Measurements from ENCODE around the gene RGS7. TPM values are rescaled to one million over a fixed set of nuclear protein-coding genes. Genes with fewer than 3 reads are reported as not detected.

Gene RGS7
- total RNA-seq, 4 donors from 2014 or later: 0.47 TPM; not detected in 3

DNA sequence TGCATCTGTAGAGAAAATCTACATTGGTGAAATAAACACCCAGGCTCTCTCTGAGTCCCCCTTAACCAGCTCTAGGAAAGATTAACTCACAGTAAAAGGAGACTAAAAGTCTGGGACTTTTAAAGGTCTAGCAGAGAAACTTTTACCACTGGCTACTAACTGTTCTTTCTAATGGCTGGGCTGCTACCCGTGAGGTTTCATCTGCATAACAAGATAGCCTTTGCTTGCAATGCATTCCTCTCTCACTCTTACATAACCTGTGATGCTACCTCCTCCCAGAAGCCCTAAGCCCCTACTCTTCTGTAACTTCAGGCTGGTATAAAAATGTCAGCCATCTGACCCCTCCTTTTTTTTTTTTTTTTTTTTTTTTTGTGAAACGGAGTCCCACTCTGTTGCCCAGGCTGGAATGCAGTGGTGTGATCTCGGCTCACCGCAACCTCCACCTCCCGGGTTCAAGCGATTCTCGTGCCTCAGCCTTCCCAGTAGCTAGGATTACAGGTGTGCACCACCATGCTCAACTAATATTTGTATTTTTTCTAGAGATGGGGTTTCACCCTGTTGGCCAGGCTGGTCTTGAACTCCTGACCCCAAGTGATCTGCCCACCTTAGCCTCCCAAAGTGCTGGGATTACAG lies 344.2 kb downstream of the RGS7 start:
- TF ChIP-seq, protein P1, sequence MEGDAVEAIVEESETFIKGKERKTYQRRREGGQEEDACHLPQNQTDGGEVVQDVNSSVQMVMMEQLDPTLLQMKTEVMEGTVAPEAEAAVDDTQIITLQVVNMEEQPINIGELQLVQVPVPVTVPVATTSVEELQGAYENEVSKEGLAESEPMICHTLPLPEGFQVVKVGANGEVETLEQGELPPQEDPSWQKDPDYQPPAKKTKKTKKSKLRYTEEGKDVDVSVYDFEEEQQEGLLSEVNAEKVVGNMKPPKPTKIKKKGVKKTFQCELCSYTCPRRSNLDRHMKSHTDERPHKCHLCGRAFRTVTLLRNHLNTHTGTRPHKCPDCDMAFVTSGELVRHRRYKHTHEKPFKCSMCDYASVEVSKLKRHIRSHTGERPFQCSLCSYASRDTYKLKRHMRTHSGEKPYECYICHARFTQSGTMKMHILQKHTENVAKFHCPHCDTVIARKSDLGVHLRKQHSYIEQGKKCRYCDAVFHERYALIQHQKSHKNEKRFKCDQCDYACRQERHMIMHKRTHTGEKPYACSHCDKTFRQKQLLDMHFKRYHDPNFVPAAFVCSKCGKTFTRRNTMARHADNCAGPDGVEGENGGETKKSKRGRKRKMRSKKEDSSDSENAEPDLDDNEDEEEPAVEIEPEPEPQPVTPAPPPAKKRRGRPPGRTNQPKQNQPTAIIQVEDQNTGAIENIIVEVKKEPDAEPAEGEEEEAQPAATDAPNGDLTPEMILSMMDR (IDR thresholded peaks at IDR 0.05): no peak
- DNase-seq (ENCODE audit: low spot score): no peak
- no peak for ATAC-seq (ENCODE audit: low FRiP score)

DNA sequence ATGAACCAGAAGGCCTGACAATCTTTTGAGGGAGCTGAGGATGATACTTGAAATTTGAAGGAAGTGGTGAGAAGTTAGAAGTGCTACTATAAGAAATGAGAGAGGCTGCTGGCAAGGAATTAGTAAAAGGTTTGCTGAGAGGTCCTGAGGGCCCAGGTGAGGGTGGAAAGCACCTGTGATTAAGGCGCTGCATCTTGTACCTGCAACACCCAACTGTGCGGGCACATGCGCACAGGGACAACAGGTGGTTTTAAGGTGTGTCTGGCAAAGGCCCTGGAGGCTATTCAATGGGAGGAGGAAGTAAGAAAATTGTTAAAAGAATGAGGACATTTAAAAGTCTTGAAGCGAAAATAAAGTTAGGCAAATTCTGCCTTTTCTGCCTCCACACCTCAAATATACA lies 349.3 kb downstream of the RGS7 start:
- ATAC-seq (ENCODE audit: low FRiP score) (no peak), DNase-seq (ENCODE audit: low spot score) (no peak)
- TF ChIP-seq, protein P1 (IDR thresholded peaks at IDR 0.05): no peak

DNA sequence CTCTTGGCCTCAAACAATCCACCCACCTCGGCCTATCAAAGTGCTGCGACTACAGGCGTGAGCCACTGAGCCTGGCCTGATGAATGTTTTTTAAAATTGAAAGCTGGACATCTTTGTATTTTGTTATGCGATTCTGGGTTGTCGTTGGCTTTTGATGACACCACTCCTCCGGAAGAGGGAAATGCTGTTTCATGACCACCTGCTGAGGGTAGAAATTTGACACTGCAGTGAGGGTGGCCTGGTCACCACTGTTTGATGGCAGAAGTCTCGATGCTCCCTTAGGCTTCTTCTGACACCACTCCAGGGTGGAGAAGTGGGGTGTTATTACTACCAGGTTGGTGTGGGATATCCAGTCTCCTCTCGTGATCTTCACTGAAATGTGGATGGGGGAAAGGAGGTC lies 357.2 kb downstream of the RGS7 start:
- ATAC-seq (ENCODE audit: low FRiP score): no peak
- TF ChIP-seq, protein P1 (IDR thresholded peaks at IDR 0.05): no peak
- DNase-seq (ENCODE audit: low spot score): no peak

DNA sequence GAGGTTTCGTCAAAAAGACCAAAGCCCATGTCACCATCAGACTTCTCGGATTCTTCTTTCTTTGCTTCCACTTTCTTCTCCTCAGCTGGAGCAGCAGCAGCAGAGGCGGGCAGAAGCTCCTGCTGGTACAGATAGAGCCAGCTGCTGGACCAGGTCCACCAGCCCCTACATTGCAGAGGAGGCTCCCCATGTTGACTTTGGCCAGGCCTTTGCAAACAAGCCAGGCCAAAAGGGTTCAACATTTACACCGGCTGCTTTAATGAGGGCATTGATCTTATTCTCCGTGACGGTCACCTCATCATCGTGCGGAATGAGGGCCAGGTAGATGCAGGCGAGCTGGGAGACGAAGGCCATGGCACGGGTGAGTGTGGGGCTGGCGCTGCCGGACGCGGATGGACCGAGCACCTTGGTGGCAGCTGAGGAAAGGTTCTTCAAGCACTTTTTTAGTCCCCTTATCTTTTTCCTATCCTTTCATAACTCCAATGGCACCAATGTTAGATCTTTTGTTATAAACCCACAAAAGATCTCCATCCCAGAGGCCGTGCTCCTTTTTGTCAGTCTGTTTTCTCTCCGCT lies 358.5 kb downstream of the RGS7 start:
- TF ChIP-seq, protein P1 (IDR thresholded peaks at IDR 0.05): no peak
- DNase-seq (ENCODE audit: low spot score): no peak
- ATAC-seq (ENCODE audit: low FRiP score): no peak

DNA sequence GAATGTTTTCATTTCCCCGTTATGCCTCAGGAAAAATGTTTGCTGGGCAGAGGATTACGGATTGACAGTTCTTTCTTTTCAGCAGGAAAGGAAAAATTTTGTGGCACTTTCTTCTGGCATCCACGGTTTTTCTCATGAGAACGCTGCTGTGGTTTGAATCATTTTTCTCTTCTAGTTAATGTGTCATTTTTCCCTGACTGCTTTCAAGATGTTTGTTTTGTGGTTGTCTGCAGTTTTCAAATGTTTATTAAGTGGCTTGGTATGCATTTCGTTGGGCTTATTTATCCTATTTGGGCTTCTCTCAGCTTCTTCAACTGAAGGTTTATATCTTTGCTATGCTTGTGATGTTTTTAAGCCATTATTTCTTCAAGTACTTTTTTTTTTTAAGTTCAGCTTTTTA lies 359.0 kb downstream of the RGS7 start:
- no peak for ATAC-seq (ENCODE audit: low FRiP score)
- no peak for DNase-seq (ENCODE audit: low spot score)
- TF ChIP-seq, protein P1 (IDR thresholded peaks at IDR 0.05): no peak

DNA sequence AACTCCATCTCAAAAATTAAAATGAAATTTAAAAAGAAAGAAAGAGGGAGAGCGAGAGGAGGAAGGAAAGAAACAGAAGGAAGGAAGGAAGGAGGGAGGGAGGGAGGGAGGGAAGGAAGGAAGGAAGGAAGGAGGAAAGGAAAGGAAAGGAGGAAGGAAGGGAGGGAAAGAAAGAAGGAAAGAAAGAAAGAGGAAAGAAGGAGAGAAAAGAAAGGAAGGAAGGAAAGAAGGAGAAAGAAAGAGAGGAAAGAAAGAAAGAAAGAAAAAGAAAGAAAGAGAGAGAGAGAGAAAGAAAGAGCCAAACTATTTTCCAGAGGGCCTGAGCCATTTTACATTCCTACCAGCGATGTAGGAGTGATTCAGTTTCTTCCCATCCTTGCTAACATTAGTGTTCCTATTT lies 364.0 kb downstream of the RGS7 start:
- TF ChIP-seq, protein P1 (IDR thresholded peaks at IDR 0.05): no peak
- DNase-seq (ENCODE audit: low spot score) (no peak), ATAC-seq (ENCODE audit: low FRiP score) (no peak)

DNA sequence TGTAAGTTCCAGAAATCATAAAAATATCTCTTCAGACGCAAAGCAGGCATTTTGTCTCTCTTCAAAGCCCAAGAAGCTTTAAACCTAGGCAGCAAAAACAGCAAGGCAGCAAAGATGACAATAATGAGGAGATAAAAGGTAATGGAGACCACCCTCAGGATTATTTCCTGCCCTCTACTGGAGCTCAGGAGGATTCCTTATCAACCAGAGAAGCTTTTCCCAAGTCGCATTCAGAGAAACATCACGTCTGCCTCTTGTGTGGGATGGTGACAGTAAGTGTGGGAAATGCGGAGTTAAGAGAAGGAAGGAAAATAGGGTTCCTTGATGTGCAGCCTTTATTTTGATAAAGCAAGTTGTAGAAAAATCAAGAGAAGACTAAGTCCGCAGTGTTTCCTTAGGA lies 365.8 kb downstream of the RGS7 start:
- TF ChIP-seq, protein P1 (IDR thresholded peaks at IDR 0.05): no peak
- no peak for DNase-seq (ENCODE audit: low spot score)
- ATAC-seq (ENCODE audit: low FRiP score): no peak
